Measurements from ENCODE around the gene POLE.

DNA sequence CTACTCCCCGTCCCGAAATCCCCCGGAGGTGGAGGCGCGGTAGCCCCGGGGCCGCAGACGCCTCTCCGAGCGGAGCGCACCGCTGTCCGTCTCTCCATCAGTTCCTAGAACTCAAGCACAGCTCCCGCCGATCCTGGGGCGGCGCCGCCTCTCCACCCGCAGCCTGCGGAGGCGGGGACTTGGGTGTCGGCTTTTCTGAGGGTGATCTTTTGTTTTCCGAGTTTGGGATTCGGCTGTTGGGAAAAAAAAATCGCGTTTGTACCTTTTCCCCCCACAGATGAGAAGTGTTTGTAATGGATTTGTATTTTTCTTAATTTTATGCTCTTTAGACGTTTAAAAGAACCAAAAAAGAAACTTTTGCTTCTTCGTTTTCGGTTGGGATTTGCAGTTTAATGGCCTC is 103.4 kb downstream of the POLE start:
- TF ChIP-seq, protein P1, sequence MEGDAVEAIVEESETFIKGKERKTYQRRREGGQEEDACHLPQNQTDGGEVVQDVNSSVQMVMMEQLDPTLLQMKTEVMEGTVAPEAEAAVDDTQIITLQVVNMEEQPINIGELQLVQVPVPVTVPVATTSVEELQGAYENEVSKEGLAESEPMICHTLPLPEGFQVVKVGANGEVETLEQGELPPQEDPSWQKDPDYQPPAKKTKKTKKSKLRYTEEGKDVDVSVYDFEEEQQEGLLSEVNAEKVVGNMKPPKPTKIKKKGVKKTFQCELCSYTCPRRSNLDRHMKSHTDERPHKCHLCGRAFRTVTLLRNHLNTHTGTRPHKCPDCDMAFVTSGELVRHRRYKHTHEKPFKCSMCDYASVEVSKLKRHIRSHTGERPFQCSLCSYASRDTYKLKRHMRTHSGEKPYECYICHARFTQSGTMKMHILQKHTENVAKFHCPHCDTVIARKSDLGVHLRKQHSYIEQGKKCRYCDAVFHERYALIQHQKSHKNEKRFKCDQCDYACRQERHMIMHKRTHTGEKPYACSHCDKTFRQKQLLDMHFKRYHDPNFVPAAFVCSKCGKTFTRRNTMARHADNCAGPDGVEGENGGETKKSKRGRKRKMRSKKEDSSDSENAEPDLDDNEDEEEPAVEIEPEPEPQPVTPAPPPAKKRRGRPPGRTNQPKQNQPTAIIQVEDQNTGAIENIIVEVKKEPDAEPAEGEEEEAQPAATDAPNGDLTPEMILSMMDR (IDR thresholded peaks at IDR 0.05; ENCODE audit: poor library complexity), result no peak
- TF ChIP-seq EZH2 (IDR thresholded peaks at IDR 0.05; ENCODE audit: borderline replicate concordance), result no peak

All from hepatocyte (in vitro differentiated cells).